HL-60 (cell line): ENCODE results near the gene ZNF76.

Experiments used
- TF ChIP-seq, protein P1 (sequence below): IDR thresholded peaks from one replicate; pipeline ENCODE4 v1.5.1; 2011; ENCODE audit warnings: low read length, control low read depth, inconsistent platforms; ENCODE audit not compliant: insufficient read depth
- TF ChIP-seq, protein P2 (sequence below): IDR thresholded peaks from 2 replicates; pipeline ENCODE4 v1.6.1; 2012; ENCODE audit warnings: low read depth; ENCODE audit not compliant: insufficient replicate concordance

DNA sequence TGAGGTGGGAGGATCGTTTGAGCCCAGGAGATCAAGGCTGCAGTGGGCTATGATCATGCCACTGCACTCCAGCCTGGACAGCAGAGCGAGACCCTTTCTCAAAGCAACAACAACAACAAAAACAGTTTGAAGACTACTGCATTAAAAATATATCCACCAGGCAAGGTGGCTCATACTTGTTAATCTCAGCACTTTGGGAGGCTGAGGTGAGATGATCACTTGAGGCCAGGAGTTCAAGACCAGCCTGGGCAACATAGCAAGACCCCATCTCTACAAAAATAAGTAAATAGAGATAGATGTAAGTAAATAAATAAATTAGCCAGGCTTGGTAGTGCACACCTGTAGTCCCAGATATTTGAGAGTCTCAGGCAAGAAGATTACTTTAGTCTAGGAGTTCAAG is 12.5 kb downstream of the ZNF76 start:
- TF ChIP-seq, protein P1, sequence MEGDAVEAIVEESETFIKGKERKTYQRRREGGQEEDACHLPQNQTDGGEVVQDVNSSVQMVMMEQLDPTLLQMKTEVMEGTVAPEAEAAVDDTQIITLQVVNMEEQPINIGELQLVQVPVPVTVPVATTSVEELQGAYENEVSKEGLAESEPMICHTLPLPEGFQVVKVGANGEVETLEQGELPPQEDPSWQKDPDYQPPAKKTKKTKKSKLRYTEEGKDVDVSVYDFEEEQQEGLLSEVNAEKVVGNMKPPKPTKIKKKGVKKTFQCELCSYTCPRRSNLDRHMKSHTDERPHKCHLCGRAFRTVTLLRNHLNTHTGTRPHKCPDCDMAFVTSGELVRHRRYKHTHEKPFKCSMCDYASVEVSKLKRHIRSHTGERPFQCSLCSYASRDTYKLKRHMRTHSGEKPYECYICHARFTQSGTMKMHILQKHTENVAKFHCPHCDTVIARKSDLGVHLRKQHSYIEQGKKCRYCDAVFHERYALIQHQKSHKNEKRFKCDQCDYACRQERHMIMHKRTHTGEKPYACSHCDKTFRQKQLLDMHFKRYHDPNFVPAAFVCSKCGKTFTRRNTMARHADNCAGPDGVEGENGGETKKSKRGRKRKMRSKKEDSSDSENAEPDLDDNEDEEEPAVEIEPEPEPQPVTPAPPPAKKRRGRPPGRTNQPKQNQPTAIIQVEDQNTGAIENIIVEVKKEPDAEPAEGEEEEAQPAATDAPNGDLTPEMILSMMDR, result no peak
- TF ChIP-seq, protein P2, sequence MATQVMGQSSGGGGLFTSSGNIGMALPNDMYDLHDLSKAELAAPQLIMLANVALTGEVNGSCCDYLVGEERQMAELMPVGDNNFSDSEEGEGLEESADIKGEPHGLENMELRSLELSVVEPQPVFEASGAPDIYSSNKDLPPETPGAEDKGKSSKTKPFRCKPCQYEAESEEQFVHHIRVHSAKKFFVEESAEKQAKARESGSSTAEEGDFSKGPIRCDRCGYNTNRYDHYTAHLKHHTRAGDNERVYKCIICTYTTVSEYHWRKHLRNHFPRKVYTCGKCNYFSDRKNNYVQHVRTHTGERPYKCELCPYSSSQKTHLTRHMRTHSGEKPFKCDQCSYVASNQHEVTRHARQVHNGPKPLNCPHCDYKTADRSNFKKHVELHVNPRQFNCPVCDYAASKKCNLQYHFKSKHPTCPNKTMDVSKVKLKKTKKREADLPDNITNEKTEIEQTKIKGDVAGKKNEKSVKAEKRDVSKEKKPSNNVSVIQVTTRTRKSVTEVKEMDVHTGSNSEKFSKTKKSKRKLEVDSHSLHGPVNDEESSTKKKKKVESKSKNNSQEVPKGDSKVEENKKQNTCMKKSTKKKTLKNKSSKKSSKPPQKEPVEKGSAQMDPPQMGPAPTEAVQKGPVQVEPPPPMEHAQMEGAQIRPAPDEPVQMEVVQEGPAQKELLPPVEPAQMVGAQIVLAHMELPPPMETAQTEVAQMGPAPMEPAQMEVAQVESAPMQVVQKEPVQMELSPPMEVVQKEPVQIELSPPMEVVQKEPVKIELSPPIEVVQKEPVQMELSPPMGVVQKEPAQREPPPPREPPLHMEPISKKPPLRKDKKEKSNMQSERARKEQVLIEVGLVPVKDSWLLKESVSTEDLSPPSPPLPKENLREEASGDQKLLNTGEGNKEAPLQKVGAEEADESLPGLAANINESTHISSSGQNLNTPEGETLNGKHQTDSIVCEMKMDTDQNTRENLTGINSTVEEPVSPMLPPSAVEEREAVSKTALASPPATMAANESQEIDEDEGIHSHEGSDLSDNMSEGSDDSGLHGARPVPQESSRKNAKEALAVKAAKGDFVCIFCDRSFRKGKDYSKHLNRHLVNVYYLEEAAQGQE, result no peak
